HCEC 1CT (cell line): ENCODE results near the gene DGCR6.
"Not testable (repeated sequence)": the region's sequence is repeated elsewhere in the genome, so short reads cannot be mapped to it uniquely, and the experiment has no call there.

Experiments
- DNase-seq: peaks from one replicate; pipeline ENCODE4 v3.0.0-alpha.2; 2017

Gene DGCR6

GRCh38 chr22:18931905-18932652, 26.0 kb downstream of the DGCR6 start:
- no peak for DNase-seq

DNA sequence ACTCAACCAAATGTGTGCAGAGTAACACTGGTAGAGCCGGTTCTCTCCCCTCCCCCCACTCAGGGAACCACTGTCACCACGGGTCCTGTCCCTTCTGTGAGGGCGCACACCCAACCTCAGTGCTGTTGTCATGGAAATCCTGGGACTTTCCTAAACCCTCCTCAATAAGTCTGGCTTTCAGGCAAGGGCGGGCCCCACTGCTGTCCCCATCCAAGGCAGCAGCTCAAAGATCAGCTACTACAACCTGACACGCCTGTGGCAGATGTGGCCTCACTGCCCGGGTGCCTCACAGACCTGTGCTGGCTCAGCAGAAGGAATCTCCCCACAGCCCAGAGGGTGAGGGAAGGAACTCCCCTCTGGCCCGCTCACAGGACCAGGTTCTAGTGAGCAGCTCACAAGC, 27.8 kb downstream of the DGCR6 start:
- no peak for DNase-seq

DNA sequence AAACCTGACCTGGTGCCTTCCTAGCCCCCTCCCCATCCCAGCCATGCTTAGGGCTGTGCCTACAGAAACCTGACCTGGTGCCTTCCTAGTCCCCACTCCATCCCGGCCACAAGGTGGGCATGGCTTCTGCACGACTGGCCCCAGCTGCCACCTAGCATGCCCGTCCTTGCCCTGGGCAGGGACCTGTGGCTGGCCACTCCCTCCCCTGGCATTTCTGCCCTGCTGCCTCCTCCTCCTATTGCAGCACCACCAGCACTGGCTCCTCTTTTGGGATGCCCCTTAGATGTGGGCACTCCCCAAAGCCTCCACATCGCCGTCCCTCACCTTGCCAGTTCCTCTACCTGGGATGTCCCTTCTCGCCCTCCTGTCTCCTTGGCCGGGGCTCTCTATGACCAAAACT, 28.6 kb downstream of the DGCR6 start:
- DNase-seq = not testable (repeated sequence)

- no peak for DNase-seq
Observed at GRCh38 chr22:18935889-18936529, 29.9 kb downstream of the DGCR6 start, which contains the start of gene PRODH. Gene PRODH (minus strand): TSS chr22:18936293. CDS start chr22:18936287, 6 bp downstream.

DNA sequence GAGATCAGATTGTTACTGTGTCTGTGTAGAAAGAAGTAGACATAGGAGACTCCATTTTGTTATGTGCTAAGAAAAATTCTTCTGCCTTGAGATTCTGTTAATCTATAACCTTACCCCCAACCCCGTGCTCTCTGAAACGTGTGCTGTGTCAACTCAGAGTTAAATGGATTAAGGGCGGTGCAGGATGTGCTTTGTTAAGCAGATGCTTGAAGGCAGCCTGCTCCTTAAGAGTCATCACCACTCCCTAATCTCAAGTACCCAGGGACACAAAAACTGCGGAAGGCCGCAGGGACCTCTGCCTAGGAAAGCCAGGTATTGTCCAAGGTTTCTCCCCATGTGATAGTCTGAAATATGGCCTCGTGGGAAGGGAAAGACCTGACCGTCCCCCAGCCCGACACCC, 32.6 kb downstream of the DGCR6 start:
- DNase-seq = not testable (repeated sequence)

GRCh38 chr22:18947105-18947504, 41.0 kb downstream of the DGCR6 start:
- not testable (repeated sequence) for DNase-seq

DNA sequence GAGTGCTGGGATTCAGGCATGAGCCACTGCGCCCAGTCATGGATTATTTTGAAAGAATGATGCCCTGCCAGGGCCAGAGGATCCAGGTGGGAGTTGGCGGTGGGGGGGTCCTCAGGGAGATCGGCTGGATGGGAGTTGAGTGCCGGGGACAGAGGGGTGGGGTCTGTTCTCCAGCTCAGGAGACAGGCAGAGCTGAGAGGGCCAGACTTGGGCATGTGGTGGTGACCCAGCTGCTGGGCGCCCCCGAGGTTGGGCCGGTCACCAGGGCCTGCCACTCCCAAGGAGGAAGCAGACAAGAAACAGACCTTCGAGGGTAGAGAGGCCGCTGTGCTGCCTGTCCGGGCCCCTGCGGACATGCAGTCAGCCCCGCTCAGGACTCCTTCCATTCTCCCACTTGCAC, 41.8 kb downstream of the DGCR6 start:
- DNase-seq = no peak

GRCh38 chr22:18950141-18950540, 44.0 kb downstream of the DGCR6 start:
- DNase-seq = no peak

DNA sequence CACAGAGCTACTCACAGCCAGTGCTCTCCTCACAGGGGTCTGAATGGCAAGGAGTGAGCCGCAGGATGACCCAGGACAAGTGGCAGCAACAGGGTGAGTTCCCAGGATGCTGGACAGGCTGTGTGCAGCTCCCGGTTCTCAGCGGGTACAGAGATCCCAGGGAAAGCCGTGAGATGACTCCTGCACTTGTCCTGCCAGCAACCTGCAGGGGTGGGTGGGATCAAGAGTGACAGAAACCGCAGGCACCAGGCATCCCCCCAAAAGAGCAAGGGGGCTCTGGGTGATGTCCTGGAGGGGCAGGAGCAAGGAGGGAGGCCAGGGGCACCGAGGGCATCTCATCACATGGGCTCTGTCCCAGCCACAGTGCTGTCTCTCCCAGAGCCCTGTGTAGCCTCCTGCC, 45.9 kb downstream of the DGCR6 start:
- no peak for DNase-seq

DNA sequence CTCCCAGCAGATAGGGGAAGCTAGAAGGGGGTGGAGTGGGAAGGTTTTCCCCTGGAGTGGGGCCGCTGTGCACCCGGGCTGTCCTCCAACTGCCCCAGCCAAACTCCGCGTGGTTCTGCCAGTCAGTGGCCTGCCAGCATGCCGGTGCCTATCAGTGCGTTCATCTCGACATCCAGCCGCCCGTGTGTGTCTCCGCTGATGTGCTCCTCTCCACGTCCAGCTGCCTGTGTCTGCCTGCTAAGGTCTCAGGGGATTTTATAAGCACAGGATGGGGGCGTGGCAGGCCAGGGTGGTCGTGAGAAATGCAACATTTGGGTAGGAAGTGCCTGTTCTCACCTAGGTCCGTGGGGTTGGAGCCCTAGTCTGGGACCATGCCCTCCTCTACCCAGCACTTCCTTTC, 47.0 kb downstream of the DGCR6 start:
- not testable (repeated sequence) for DNase-seq

DNA sequence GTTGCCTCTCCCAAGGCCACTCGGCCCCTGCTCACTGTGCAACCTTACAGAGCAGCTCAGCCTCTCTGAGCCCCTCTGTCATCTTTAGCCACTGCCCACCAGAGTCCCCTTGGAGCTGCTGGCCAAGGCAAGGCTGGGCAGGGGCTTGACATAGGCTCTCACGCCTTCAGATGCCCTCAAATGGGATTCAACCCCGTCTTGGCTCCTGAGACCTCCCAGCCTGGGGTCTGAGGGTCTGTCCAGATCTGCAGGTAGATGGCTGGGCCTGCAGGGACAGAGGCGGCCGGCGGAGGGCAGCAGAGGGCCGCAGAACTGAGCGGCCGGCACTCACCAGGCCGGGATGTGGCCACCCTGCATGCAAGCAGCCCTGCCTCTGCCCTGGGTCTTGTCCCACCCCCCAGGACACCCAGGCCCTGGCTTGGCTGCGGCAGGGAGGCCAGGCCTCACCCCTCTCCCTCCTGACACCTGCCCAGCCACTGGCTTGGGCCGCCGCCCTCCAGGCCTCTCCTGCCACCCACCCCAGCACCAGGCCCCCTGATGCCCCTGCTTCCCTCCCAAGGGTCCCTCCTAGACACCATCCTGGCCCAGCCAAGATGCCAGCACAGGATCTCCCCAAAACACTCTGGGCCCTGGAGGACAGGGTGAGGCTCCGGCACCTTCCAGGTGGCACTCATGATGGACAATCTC, 48.3 kb downstream of the DGCR6 start:
- DNase-seq = peak; percentile 21

- DNase-seq = no peak
Observed at GRCh38 chr22:18954990-18955571, 49.0 kb downstream of the DGCR6 start.

GRCh38 chr22:18955696-18956095, 49.6 kb downstream of the DGCR6 start:
- no peak for DNase-seq

DNA sequence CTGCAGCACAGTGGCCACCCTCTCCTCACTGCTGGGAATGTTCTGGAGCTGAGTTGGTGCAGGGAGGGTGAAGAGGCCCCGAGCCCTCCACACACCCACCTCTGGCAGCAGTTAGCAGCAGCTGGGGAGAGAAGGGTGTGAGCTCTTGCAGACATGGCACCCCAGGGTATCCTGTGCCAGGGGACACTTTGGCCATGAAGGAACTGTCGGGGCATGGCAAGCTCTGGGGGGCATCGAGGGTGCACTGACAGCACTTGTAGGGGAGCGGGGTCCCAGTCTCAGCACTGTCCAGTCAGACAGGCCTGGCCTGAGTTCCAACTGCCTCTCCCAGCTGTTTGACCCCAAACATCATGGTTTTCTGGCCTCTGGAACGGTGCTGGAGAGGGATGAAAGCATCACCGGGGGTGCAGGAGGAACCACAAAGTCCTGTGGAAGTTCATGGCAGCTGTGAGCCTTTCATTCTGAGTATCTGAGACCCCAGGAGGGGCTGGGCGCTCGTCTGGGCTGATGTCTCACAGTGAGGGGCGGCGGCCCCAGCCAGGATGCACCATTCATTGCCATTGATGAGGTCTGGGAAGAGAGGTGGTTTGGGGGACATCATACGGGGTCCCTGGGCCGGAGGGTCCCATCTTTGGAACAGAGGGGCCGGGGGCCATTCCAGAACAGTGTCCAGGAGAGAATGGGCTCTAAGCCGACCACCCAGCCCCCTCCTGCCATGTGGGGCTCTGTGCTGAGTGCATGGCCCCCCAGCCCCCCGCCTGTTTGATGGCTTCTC, 50.2 kb downstream of the DGCR6 start:
- DNase-seq = not testable (repeated sequence)

GRCh38 chr22:18956956-18957355, 50.8 kb downstream of the DGCR6 start:
- DNase-seq = not testable (repeated sequence)

- DNase-seq = not testable (repeated sequence)
Observed at GRCh38 chr22:18957621-18958320, 51.7 kb downstream of the DGCR6 start.

DNA sequence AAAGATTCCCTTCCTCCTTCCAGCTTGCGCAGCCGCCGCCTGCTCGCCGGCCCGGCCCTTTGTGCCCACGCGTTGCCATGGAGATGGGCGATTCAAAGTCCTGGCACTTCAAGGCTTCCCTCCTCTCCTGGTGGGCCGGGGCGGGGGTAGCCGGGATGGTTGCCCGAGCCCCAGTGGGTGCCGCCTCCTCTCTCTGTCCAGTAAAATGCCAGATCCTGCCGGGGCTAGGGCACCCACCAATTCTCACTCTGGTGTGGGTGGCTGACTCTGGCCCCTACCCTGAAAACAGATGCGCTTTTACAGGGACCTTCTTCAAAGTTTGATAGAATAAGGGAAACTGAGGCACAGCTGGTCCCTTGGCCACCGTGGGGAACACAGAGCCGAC, 52.2 kb downstream of the DGCR6 start:
- not testable (repeated sequence) for DNase-seq

GRCh38 chr22:18958738-18959137, 52.6 kb downstream of the DGCR6 start:
- DNase-seq = peak; percentile 22

GRCh38 chr22:18959266-18959665, 53.1 kb downstream of the DGCR6 start:
- DNase-seq = not testable (repeated sequence)

DNA sequence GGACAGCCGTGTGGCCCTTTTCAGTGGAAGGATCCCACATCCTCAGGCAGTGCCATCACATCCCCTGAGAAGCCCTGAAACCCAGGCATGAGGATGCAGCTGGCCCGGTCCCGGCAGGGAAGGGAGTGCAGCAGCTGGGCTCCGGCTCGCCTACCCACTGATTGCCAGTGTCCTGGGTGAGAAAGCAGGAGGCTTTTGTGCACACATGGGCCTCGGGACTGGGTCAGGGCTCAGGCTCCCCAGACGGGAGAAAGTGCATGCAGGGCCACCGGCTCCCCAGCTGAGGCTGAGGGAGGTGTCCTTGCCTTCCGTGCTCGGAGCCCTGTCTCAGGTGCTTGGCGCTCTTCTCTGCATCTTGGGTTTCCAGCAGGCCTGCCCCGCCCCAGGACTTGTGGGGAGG, 53.6 kb downstream of the DGCR6 start:
- not testable (repeated sequence) for DNase-seq

DNA sequence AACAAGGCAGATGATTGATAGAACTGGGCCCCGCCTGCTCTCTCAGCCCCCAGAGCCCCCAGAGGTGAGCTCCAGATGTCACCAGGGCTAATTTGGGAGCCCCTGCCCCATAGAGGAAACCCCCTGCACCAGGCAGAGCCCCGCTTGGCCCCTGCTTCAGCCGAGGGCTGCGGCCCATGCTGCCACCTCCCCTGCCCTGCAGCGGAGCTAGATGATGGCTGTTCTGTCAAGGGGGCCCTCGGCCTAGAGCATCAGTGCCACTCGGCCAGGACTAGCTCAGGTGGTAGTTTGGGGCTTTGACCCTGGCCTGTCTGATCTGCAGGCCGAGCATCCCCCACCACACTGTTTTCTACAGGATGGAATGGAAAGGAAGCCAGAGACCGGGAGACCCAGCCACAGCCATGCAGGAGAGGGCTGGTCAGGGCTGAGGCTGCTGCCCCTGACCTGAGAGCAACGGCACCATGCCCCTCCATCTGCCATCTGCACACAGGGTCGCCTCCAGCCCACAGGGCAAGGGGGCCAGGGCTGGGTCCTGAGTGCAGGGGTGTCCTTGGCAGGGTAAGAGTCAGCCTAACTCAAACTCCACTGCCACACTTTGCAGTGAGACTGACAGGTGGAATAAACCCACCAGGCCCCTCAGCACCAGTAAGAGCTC, 54.2 kb downstream of the DGCR6 start:
- DNase-seq = not testable (repeated sequence)
